ENCODE results near the gene FAM78A. TPM values are rescaled to one million over a fixed set of nuclear protein-coding genes. Genes with fewer than 3 reads are reported as not detected.

FAM78A gene
- total RNA-seq, result 27.2 TPM
- long read RNA-seq, transcript FAM78A-203 (2 exons, 3,966 nt), result major isoform, 8 of 44 reads
- long read RNA-seq, partial matches to known transcripts, result 4 of 44 reads
- long read RNA-seq, other reads (novel, unspliced or antisense), result 32 of 44 reads

- peak; percentile 93 for DNase-seq (ENCODE audit: low spot score)
- intact Hi-C loops (cut with DNase I), result loop anchor here (5.0 to 10.0 kb wide), 3 partner anchors 59 to 119 kb away; partner anchors contain the start of gene PRRC2B
Measured at GRCh38 chr9:131276094-131276888, at the start of gene FAM78A. Gene FAM78A, minus strand, starts transcription at chr9:131276510. Its CDS starts 331 bp downstream, at chr9:131276179.

GRCh38 chr9:131324736-131325679 lies 48.7 kb upstream of the FAM78A start:
- intact Hi-C loops (cut with DNase I), result no loop called here
- DNase-seq (ENCODE audit: low spot score), result no peak

- no peak for DNase-seq (ENCODE audit: low spot score)
Measured at GRCh38 chr9:131323629-131324028, 47.3 kb upstream of the FAM78A start.

DNA sequence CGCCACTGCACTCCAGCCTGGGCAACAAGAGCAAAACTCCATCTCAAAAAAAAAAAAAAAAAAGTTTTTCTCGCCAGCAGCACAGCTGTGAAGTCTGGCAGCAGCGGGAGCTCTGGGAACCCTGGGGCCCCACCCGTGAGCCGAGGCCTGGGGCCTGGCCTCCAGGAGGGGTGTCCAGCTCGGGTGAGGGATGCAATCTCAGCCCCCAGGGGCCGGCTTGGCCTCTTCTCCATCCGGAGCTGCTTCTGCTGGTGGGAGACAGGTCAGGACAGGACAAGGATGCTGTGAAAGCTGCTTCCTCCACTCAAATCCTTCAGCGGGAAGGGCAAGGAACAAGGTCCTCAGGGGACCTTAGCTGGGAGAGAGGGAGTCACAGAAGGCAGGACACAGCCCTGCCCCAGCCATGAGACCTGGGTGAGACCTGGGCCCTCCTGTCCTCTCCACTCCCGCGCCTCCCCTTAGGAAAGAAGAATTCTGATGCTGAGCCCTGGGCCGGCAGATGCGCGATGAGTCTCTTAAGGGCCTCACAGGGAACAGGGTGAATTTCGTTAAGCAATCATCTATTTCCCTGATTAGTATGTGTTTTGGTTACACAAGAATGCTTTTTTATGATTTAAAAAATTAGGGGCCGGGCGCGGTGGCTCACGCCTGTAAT lies 43.8 kb upstream of the FAM78A start:
- no peak for DNase-seq (ENCODE audit: low spot score)
- intact Hi-C loops (cut with DNase I), result no loop called here

More at GRCh38 chr9:131323629-131324028, 47.3 kb upstream of the FAM78A start:
- intact Hi-C loops (cut with DNase I), result no loop called here

DNA sequence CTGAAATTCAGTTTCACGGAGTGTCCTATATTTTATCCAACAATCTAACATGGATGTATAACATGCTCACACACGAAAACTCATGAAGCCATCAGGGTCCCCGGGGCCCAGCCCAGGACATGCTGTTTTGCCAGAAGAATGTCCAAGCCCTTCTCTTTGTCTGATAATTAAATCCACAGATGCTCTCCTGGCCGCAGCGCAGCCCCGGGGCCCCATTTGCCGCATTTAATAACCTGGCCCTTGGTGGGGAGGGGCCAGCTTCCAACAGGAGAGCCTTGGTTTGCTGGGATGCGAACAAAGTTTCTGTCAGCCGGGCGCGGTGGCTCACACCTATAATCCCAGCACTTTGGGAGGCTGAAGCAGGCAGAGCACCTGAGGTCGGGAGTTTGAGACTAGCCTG lies 43.2 kb upstream of the FAM78A start:
- intact Hi-C loops (cut with DNase I), result no loop called here
- DNase-seq (ENCODE audit: low spot score), result no peak

- no peak for DNase-seq (ENCODE audit: low spot score)
- intact Hi-C loops (cut with DNase I), result no loop called here
Measured at GRCh38 chr9:131318231-131319085, 42.1 kb upstream of the FAM78A start.

- no peak for DNase-seq (ENCODE audit: low spot score)
- intact Hi-C loops (cut with DNase I), result no loop called here
Measured at GRCh38 chr9:131312822-131313770, 36.8 kb upstream of the FAM78A start.

- DNase-seq (ENCODE audit: low spot score), result no peak
- intact Hi-C loops (cut with DNase I), result no loop called here
Measured at GRCh38 chr9:131312246-131312645, 35.9 kb upstream of the FAM78A start.

GRCh38 chr9:131310833-131311554 lies 34.7 kb upstream of the FAM78A start:
- no peak for DNase-seq (ENCODE audit: low spot score)
- intact Hi-C loops (cut with DNase I), result no loop called here

DNA sequence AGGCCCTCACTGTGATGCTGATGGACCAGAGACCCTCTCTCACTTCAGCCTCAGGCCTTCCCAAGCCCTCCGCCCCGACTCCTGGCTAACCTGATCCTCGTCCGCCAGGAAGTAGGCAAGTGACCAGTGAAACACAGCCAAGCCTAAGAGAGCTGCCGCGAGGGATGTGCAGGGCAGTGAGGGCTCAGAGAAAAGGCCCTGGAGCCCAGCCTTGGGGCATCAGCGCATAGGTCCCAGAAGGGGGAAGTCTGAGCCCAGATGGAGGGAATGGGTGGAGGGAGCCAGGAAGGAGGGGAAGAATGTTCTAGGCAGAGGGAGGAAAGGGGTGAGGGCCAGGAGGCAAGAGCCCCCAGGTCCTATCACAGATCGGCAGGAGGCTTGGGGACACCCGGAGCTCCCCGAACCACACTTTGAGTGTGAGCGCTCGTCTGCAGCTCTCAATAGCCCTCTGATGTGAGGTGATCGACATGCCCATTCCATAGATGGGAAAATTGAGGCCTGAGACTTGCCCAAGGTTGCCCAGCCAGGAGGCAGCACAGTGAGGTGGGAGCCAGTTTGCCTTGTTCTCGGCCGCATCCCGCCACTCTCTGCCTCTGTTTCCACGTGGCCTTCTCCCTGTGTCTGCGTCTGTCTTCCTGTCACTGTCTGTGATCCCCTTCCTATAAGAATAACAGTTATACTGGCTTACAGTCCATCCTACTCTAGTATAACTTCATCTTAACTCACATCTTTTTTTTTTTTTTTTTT lies 33.4 kb upstream of the FAM78A start:
- DNase-seq (ENCODE audit: low spot score), result no peak
- intact Hi-C loops (cut with DNase I), result no loop called here

DNA sequence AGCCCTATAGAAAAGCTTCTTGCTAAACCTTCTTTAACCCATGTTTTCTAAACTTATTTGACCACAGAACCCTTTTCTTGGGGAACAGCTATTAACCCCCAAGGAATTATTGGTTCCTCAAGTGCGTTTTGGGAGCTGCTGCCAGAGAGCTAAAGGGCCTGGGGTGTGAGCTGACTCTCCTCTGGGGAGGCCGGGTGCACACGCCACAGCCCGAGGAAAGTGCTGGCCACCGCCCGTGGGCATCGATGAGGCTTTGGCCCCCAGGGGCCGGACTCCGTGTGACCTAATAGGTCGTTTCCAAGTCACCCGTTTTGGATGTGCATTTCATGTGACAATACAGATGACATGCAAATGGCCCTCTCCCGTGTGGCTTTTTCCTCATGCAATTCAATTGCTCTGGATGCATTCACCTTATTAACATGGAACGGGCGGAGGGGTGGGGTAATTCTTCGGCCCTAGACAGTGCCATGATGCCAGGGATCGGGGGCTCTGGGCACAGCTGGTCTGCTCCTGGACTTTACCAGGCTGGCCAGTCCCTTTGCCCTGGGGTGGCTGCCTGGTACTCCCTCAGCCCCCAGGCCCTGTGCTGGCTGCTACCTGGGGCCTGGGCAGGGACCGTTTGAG lies 32.7 kb upstream of the FAM78A start:
- DNase-seq (ENCODE audit: low spot score), result no peak
- intact Hi-C loops (cut with DNase I), result no loop called here

- no peak for DNase-seq (ENCODE audit: low spot score)
- intact Hi-C loops (cut with DNase I), result no loop called here
Measured at GRCh38 chr9:131308452-131308851, 32.1 kb upstream of the FAM78A start.

DNA sequence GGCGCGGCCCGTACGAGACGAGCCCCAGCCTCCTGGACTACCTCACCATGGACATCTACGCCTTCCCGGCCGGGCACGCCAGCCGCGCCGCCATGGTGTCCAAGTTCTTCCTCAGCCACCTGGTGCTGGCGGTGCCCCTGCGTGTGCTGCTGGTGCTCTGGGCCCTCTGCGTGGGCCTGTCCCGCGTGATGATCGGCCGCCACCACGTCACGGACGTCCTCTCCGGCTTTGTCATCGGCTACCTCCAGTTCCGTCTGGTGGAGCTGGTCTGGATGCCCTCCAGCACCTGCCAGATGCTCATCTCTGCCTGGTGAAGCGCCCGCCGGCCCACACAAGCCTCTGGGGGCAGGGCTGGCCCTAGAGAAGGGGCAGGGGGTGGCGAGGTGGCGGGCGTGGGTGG lies 31.7 kb upstream of the FAM78A start:
- intact Hi-C loops (cut with DNase I), result no loop called here
- no peak for DNase-seq (ENCODE audit: low spot score)

- intact Hi-C loops (cut with DNase I), result no loop called here
- no peak for DNase-seq (ENCODE audit: low spot score)
Measured at GRCh38 chr9:131306397-131307004, 30.2 kb upstream of the FAM78A start.

GRCh38 chr9:131304676-131305355 lies 28.5 kb upstream of the FAM78A start:
- intact Hi-C loops (cut with DNase I), result no loop called here

More at GRCh38 chr9:131304676-131305355, 28.5 kb upstream of the FAM78A start:
- no peak for DNase-seq (ENCODE audit: low spot score)

Measured in cardiac septum (tissue), 1 donor.